Subcutaneous adipose tissue (tissue), 4 donors: ENCODE results near the gene PBX3. TPM values are rescaled to one million over a fixed set of nuclear protein-coding genes. Genes with fewer than 3 reads are reported as not detected.

Experiments
- CTCF ChIP-seq: fragments of 450-650 bp; IDR thresholded peaks from one replicate; pipeline ENCODE4 v1.5.1; 2016; ENCODE audit warnings: low read depth, mild to moderate bottlenecking, control low read depth, antibody characterized with exemption, moderate library complexity
- total RNA-seq, 4 donors: library from RNA; depleted of rRNA; stranded (reverse); fragments of >200 nt; gene quantifications; one replicate each; pipeline ENCODE4 v1.1.0, GENCODE V29; 2016

The PBX3 gene
- total RNA-seq, 4 donors from 2014 or later, result 29.7 to 44.9 (median 35.4) TPM

- TF ChIP-seq CTCF, result no peak
Observed at GRCh38 chr9:125973547-125973946, 226.4 kb downstream of the PBX3 start.

- no peak for TF ChIP-seq CTCF
Observed at GRCh38 chr9:125974705-125975104, 227.5 kb downstream of the PBX3 start.

GRCh38 chr9:125977223-125977622 lies 230.1 kb downstream of the PBX3 start:
- no peak for TF ChIP-seq CTCF

GRCh38 chr9:125979383-125979782 lies 232.2 kb downstream of the PBX3 start:
- TF ChIP-seq CTCF, result no peak

GRCh38 chr9:125982798-125983406 lies 235.7 kb downstream of the PBX3 start:
- no peak for TF ChIP-seq CTCF

- no peak for TF ChIP-seq CTCF
Observed at GRCh38 chr9:125983681-125984080, 236.5 kb downstream of the PBX3 start.

- no peak for TF ChIP-seq CTCF
Observed at GRCh38 chr9:125984461-125984860, 237.3 kb downstream of the PBX3 start.
